GM18520 (cell line): ENCODE results near the gene CDH4.

Experiments used
- ATAC-seq: cut with Tn5 transposase; IDR thresholded peaks from one replicate; pipeline ENCODE4 v1.9.1; 2021; ENCODE audit not compliant: unreplicated experiment

CDH4 gene

GRCh38 chr20:61614706-61615100 is 362.6 kb downstream of the CDH4 start:
- no peak for ATAC-seq

- ATAC-seq: no peak
These were observed 363.7 kb downstream of the CDH4 start for GRCh38 chr20:61615806-61616205.

GRCh38 chr20:61619751-61620150 is 367.7 kb downstream of the CDH4 start:
- ATAC-seq: no peak

GRCh38 chr20:61620174-61620573 is 368.1 kb downstream of the CDH4 start:
- no peak for ATAC-seq

- ATAC-seq: no peak
These were observed 369.1 kb downstream of the CDH4 start for GRCh38 chr20:61621035-61621730.

GRCh38 chr20:61621852-61622251 is 369.8 kb downstream of the CDH4 start:
- ATAC-seq: no peak

GRCh38 chr20:61623451-61623850 is 371.4 kb downstream of the CDH4 start:
- ATAC-seq: no peak

- ATAC-seq: no peak
These were observed 373.2 kb downstream of the CDH4 start for GRCh38 chr20:61625246-61625645.

GRCh38 chr20:61626412-61626811 is 374.4 kb downstream of the CDH4 start:
- no peak for ATAC-seq

GRCh38 chr20:61627791-61628415 is 375.8 kb downstream of the CDH4 start:
- no peak for ATAC-seq

GRCh38 chr20:61628480-61628879 is 376.4 kb downstream of the CDH4 start:
- no peak for ATAC-seq

- no peak for ATAC-seq
These were observed 377.0 kb downstream of the CDH4 start for GRCh38 chr20:61628901-61629601.

- no peak for ATAC-seq
These were observed 377.7 kb downstream of the CDH4 start for GRCh38 chr20:61629602-61630390.

- no peak for ATAC-seq
These were observed 378.3 kb downstream of the CDH4 start for GRCh38 chr20:61630391-61630650.

GRCh38 chr20:61630816-61631215 is 378.8 kb downstream of the CDH4 start:
- ATAC-seq: no peak

GRCh38 chr20:61631751-61632150 is 379.7 kb downstream of the CDH4 start:
- no peak for ATAC-seq

GRCh38 chr20:61633004-61633403 is 380.9 kb downstream of the CDH4 start:
- no peak for ATAC-seq

- ATAC-seq: no peak
These were observed 382.5 kb downstream of the CDH4 start for GRCh38 chr20:61634376-61635145.

- ATAC-seq: no peak
These were observed 383.8 kb downstream of the CDH4 start for GRCh38 chr20:61635721-61636455.

GRCh38 chr20:61636531-61637116 is 384.6 kb downstream of the CDH4 start:
- no peak for ATAC-seq
